ENCODE data around the gene BANF2.

- TF ChIP-seq CTCF (IDR thresholded peaks at IDR 0.05) = no peak
- no peak for TF ChIP-seq POLR2A (IDR thresholded peaks at IDR 0.05)
These were observed 24.8 kb upstream of the BANF2 start for GRCh38 chr20:17674722-17675518.
